GM18517 (cell line): ENCODE data around the gene PRG2.

ENCODE experiments used
- ATAC-seq: cut with Tn5 transposase; IDR thresholded peaks from one replicate; pipeline ENCODE4 v1.9.1; 2021; ENCODE audit warnings: mild to moderate bottlenecking, moderate library complexity; ENCODE audit not compliant: unreplicated experiment

Gene PRG2

GRCh38 chr11:57390535-57390934 is at the start of gene PRG2:
TSS of gene PRG2 (minus strand) at chr11:57390650. CDS start at chr11:57389944, 706 bp downstream.
- no peak for ATAC-seq

- no peak for ATAC-seq
These were observed 49.3 kb upstream of the PRG2 start for GRCh38 chr11:57439786-57440185.

GRCh38 chr11:57438345-57439285 is 48.2 kb upstream of the PRG2 start:
- no peak for ATAC-seq

- ATAC-seq = no peak
These were observed 45.6 kb upstream of the PRG2 start for GRCh38 chr11:57436031-57436430.

GRCh38 chr11:57434640-57435546 is 44.4 kb upstream of the PRG2 start:
- no peak for ATAC-seq

GRCh38 chr11:57432714-57433163 is 42.3 kb upstream of the PRG2 start:
- ATAC-seq = no peak

GRCh38 chr11:57432149-57432561 is 41.7 kb upstream of the PRG2 start:
- no peak for ATAC-seq

GRCh38 chr11:57430952-57431351 is 40.5 kb upstream of the PRG2 start:
- no peak for ATAC-seq

GRCh38 chr11:57429946-57430345 is 39.5 kb upstream of the PRG2 start:
- ATAC-seq = no peak

- no peak for ATAC-seq
These were observed 38.2 kb upstream of the PRG2 start for GRCh38 chr11:57428643-57429042.

- ATAC-seq = no peak
These were observed 37.3 kb upstream of the PRG2 start for GRCh38 chr11:57427727-57428082.

- ATAC-seq = peak; percentile 48
These were observed 36.7 kb upstream of the PRG2 start, which contains the start of gene SLC43A3 for GRCh38 chr11:57426929-57427726. TSS of gene SLC43A3 (minus strand) at chr11:57427121. CDS start at chr11:57426172, 949 bp downstream.

GRCh38 chr11:57426439-57426928 is 36.0 kb upstream of the PRG2 start:
- ATAC-seq = peak; percentile 2

- no peak for ATAC-seq
These were observed 35.4 kb upstream of the PRG2 start for GRCh38 chr11:57425565-57426438.

- peak; percentile 94 for ATAC-seq
These were observed 34.5 kb upstream of the PRG2 start for GRCh38 chr11:57424792-57425564.

GRCh38 chr11:57424137-57424791 is 33.8 kb upstream of the PRG2 start:
- ATAC-seq = no peak

- ATAC-seq = no peak
These were observed 32.2 kb upstream of the PRG2 start for GRCh38 chr11:57422669-57423068.

GRCh38 chr11:57421805-57422204 is 31.4 kb upstream of the PRG2 start:
- ATAC-seq = no peak
